ENCODE results near the gene ZNF280A. TPM values are rescaled to one million over a fixed set of nuclear protein-coding genes. Genes with fewer than 3 reads are reported as not detected.

The ZNF280A gene
- total and polyA plus RNA-seq, 2 of the 8 experiments (the other 6 are each of a cell fraction or from before 2014, with no cell fraction given), result 0.09 to 0.61 TPM

DNA sequence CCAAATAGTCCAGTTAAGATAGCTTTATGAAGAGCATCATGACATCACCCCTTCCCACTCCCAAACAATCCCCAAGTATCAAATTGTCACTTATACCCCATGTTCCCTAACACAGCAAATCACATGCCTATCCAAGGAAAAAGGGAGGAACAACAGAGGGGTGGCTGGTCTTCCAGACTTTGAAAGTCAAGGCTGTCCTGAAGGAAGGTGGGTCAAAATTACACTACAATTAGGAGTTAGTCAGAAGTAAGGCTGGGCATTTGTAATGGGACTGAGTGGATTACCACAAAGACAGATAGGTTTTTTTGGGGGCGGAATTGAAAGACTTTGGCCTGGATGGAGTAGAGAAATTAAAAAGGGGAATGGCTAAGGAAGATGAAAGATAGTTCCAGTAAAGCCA lies 33.1 kb upstream of the ZNF280A start:
- no peak for DNase-seq (ENCODE audit: low read depth in 1 of 2, low spot score in 2 of 2)
- CTCF ChIA-PET (ENCODE audit: partially characterized antibody), result interaction anchor here (0.8 kb wide), 1 partner anchor 89 kb away, joined by 3 read pairs; no protein-coding TSS in a partner anchor
- Histone ChIP-seq H3K4me1 (replicated peaks in 1 of 4; ENCODE audit: control insufficient read depth in 3 of 4, insufficient read depth in 4 of 4, low read length in 3 of 4) (no peaks in the 10 kb centered on the region), H4K91ac (replicated peaks; ENCODE audit: insufficient read length, low read length) (no peak overlapping the region), H3K79me2 (ENCODE audit: control insufficient read depth in 1 of 2, insufficient read depth in 2 of 2, low read length in 2 of 2) (no peaks in the 10 kb centered on the region), H3K36me3 (ENCODE audit: control insufficient read depth in 2 of 4, insufficient read depth in 4 of 4, low read length in 3 of 4) (no peaks in the 10 kb centered on the region), H2AK5ac (ENCODE audit: low read depth, low read length) (no peak overlapping the region), H3K27me3 (replicated peaks in 1 of 4; ENCODE audit: control insufficient read depth in 3 of 4, extremely low read depth in 1 of 4, insufficient read depth in 3 of 4, low read length in 3 of 4) (peaks cover 23 to 56% (median 35%) of the 10 kb centered on the region in 4 experiments; a peak in 6 of 7 replicates), H2BK20ac (ENCODE audit: low read length) (no peak overlapping the region), H2BK120ac (replicated peaks; ENCODE audit: low read depth, low read length) (no peak overlapping the region), H4K20me1 (replicated peaks in 1 of 2; ENCODE audit: control insufficient read depth in 1 of 2, insufficient read depth in 2 of 2, low read length in 2 of 2) (peaks cover 0 to 1% of the 10 kb centered on the region in 2 experiments), H2BK12ac (ENCODE audit: low read depth, low read length) (no peak overlapping the region), H3K9me3 (ENCODE audit: insufficient read depth in 2 of 2, low read depth in 1 of 2, low read length in 1 of 2) (peaks cover 17 to 51% of the 10 kb centered on the region in 2 experiments; a peak in 3 of 4 replicates), H3K79me1 (ENCODE audit: low read depth, low read length) (no peaks in the 10 kb centered on the region), H4K5ac (ENCODE audit: insufficient read length, low read depth, low read length) (no peak overlapping the region), H3K23me2 (ENCODE audit: low read depth, low read length) (no peaks in the 10 kb centered on the region), H2AFZ (ENCODE audit: low read length) (no peak overlapping the region), H3K27ac (ENCODE audit: low read depth, low read length) (no peak overlapping the region), H3K14ac (ENCODE audit: insufficient read length) (no peak overlapping the region), H2BK15ac (ENCODE audit: low read length) (no peak overlapping the region), H2BK5ac (ENCODE audit: low read depth, low read length) (no peak overlapping the region), H3K4me2 (ENCODE audit: insufficient read depth in 1 of 2, low read depth in 2 of 2, low read length in 2 of 2) (no peak overlapping the region), H3K18ac (ENCODE audit: extremely low read depth, low read length) (no peak overlapping the region), H3K4me3 (ENCODE audit: extremely low read depth in 1 of 4, insufficient read depth in 2 of 4, low read depth in 3 of 4, low read length in 4 of 4) (no peak overlapping the region), H3K4ac (replicated peaks; ENCODE audit: insufficient read length, low read depth, low read length) (no peak overlapping the region), H4K8ac (ENCODE audit: extremely low read depth, insufficient read depth, low read length) (no peak overlapping the region), H3K23ac (ENCODE audit: insufficient read length) (no peak overlapping the region), H3K9ac (replicated peaks in 1 of 4; ENCODE audit: extremely low read depth in 1 of 4, low read depth in 3 of 4, low read length in 3 of 4) (no peak overlapping the region), H3K56ac (replicated peaks; ENCODE audit: insufficient read length, low read depth, low read length) (no peak overlapping the region)
- no peak for FAIRE-seq
- POLR2A ChIA-PET (ENCODE audit: partially characterized antibody), result no interaction called here
- no peak for TF ChIP-seq RAD21 (IDR thresholded peaks at IDR 0.05 in 1 of 2, conservative IDR thresholded peaks at IDR 0.05 in 1 of 2; ENCODE audit: low read depth in 2 of 2, low read length in 2 of 2)
- no peak for TF ChIP-seq JUND (IDR thresholded peaks at IDR 0.05; ENCODE audit: low read length)
- TF ChIP-seq BRCA1 (IDR thresholded peaks at IDR 0.05; ENCODE audit: low read depth, low read length), result no peak
- WGBS, 2 experiments (ENCODE audit: extremely low coverage in 1 of 2, insufficient coverage in 1 of 2, insufficient read length in 1 of 2, insufficient replicate concordance in 2 of 2, low coverage in 1 of 2, low lambda C conversion rate in 2 of 2, missing lambda C conversion rate in 1 of 2), result 63% methylated on average over 1 of the region's 1 CpG; no CpG with 5 or more reads in 1 of the 2 experiments

Data from H1 (cell line).